Stimulated activated CD8-positive, alpha-beta memory T cell treated with anti-CD3 and anti-CD28 coated beads, Interleukin-12 subunit alpha, Interleukin-12 subunit beta, amount 100 ng/mL, for 1 hour (primary cell): ENCODE measurements around the gene HOXB5.

ENCODE experiments used
- DNase-seq: peaks from one replicate; pipeline ENCODE4 v3.0.0-alpha.2; 2020; ENCODE audit warnings: low read depth

HOXB5 gene

DNA sequence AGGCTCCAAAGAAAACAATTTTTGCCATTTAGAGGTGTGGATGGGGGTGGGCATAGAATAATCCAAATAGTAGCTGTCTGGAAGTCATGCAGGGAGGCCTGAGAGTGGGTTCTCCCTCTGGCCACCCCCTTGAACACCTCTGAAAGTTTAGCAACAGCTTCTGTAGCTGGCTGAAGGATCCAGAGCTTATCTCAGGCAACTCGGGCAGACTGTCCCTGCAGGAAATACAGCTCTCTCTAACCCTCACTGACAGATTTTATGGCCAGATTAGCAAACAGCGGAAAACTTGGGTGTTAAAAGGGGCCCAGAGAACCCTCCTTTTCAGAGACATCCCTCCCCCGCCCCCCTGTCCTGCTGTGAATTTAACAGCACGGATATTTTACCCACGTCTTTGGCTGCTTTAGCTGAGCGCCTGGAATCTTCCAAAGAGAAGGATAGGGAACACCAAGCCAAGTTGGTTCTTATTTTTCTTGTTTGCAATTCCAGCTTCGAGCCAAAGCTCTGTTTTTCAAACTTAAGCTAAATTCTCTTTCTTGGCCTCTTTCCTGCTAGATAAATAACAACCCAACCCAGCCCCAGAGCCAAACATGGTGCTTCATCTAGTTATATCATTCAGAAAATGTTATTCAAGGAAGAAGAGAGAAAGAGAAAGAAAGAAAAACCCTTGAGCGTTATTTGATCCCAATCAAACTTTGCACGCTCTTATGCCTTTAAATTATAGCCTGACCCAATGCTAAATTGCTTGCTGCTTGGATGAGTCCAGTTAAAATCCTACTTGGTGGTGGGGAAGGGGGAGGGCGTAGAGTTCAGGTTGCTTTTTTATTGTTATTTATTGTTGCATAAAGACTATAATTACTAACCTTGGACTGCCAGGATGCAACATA is 46.4 kb downstream of the HOXB5 start:
- no peak for DNase-seq

DNA sequence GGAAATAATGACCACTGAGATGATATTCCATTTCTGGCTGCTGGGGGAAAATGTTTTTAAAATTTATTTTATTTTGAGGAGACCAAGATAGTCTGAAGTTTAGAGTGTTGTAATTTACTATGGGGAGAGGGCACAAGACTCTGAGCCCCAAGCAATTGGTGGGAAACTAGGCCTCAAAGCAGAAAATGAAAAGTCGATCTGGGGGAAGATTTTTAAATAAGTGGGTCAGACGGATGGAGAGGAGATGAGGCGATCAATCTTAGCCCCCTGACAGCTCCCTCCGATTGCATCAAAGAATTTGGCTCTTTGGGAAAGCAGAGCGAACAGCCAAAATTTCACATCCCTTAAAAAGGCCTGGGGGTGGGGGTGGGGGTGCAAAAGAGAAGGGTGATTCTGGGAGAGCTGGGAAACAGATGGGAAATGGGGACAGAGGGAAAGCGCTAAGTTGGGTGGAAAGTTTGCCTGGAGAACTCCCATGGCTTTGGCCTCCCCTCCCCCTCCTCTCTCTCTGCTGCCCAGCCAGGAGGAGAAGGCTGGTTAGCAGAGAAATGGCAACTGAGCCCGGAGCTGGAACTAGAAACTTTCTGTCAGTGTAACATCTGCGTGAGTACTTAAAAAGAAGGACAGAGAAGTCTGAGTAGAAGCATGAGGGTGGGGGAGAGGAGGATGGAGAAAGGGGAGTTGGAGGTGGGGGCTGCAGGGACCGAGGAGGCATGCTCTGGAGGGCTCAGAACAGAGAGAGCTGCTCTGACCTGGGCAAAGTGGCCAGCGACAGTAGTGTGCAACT is 47.2 kb downstream of the HOXB5 start:
- DNase-seq: no peak

DNA sequence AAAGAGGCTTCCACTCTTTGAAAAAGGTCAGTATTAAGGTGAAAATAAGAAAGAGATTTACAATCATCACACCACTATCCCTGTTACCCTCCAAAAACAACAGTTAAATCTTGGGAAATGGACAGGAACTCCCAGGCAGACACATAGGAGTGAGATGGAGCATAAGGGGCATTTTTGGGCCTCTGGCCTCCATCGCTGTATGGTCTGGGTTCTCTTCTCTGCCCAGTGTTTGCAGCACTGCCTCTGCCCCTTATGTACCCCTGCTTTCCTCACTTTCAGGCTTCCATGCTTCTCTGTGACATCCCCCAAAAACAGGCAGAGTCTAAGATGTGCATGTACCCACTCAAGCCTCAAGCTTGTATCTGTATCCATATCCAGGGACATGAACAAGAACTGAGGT is 48.0 kb downstream of the HOXB5 start:
- DNase-seq: no peak

DNA sequence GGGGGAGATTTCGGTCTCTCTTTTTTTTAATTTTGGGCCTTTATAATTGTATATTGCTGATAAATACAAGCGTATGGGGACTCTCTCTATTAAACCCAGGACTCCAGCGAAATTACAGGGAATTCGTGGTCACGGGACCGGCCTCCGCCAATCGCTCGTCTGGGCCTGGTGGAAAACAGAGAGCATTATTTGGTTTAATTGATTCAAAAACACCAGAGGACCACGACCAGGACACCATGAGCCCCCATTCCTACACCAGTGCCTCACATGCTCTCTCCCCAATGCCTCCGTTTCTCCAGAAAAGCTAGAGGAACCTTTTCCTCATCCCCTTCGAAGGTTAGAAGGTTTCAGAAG is 48.6 kb downstream of the HOXB5 start, which contains the start of gene HOXB2:
HOXB2 (minus strand) TSS at position 88 of the 354 bp plus-strand sequence. CDS start 198 bp downstream, outside the sequence.
- no peak for DNase-seq

DNA sequence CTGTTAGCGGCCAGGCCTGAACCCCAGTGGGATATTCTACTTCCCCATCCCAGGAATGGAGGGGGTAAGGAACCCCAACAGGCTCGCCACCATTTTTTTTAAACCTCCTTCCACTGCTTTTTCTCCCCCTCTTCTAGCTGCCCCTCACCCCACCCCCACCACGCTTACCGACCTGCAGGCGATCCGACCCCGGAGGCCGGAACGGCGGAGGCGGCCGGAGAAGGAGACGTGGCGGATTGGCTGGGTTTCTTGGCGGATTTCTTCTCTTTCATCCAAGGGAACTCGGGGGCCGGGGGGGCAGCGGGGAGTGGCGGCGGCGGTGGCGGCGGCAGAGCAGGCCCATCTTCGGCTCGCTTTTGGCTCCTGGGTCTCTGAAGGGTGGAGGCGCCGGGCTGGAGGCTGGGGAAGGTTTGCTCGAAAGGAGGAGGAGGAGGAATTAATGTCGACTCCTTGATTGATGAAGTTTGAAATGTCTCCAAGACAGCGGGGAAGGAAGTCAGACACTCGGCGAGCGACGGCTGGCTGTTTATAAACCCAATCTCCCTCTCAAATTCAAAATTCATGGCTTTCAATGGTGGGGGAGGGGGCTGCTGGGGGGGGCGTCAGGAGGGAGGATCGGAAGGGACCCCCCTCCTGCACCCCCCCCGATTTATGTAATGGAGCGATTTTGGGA is 49.1 kb downstream of the HOXB5 start:
- no peak for DNase-seq

- DNase-seq: no peak
These were observed 49.7 kb downstream of the HOXB5 start for GRCh38 chr17:48543854-48544348.

DNA sequence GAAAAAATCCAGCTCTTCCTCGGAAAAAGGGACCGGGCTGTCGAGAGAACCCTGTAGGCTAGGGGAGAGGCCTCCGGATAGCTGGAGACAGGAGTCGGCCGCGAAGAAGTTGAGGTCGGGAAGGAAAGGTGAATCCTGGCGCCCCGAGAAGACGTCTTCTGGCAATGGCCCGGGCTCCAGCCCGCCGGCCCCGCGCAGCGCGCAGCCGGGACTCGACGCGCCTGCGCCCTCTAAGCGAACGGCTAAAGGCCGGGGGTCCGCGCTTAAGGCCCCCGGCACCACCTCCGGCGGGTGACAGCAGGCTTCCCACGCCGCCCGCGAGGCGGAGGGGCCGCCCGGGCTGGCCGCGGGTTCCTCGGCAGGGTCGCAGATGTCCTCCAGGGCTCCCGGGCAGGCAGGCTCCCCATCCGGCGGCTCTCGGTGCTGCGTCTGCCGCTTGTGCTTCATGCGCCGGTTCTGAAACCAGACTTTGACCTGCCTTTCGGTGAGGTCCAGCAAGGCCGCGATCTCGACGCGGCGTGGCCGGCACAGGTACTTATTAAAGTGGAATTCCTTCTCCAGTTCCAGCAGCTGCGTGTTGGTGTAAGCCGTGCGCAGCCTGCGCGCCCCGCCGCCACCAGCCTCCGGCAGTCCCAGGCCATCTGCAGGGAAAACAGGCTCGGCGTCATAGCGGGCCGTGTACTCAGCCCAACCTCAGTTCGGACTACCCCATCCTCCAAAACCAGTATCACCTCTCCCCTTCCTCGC is 50.3 kb downstream of the HOXB5 start:
- no peak for DNase-seq

GRCh38 chr17:48542698-48543106 is 50.9 kb downstream of the HOXB5 start:
- DNase-seq: no peak

DNA sequence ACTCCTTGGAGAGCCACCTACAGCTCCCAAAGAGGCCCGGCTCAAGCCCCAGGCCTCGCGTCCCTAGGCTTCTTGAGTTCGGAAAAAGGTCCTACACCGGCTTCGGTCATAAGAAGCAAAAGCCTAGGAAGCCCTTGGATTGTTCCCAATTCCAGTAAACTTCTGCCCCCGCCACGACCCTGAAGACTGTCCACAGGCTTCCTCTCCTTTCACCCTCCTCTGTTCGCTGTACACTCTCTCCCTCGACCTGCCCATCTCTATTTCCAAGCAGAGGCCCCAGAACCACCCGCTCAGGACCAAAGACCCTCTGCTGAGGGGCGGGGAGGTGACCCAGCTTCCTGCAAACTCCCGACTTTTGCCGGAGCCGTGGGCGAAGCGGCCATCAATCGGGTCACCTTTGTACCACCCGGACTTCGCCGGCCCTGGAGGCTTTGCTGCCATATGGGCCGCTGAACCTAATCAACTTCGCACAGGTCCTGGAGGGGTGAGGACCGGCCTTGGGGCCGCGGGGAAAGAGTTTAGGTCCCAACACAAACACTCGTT is 51.4 kb downstream of the HOXB5 start:
- DNase-seq: no peak

GRCh38 chr17:48541577-48542113 is 51.9 kb downstream of the HOXB5 start:
- no peak for DNase-seq
